GM23338 (cell line): ENCODE measurements around the gene PSMD5. TPM values are rescaled to one million over a fixed set of nuclear protein-coding genes. Genes with fewer than 3 reads are reported as not detected.

Source experiments
- ATAC-seq: fragments of 200-7000 bp; cut with Tn5 transposase; 3 replicates; pipeline ENCODE4 v1.9.1; 2020
- DNase-seq: peaks from one replicate; pipeline ENCODE4 v3.0.0-alpha.2; 2015; ENCODE audit warnings: low spot score
- H2AFZ ChIP-seq: fragments of 200-600 bp; sonication (generic); 2 replicates; pipeline ENCODE4 v1.8.0; 2016; ENCODE audit warnings: antibody characterized with exemption, mild to moderate bottlenecking, moderate library complexity
- H3F3A ChIP-seq: fragments of 200-600 bp; sonication (generic); replicated peaks from 2 replicates; pipeline ENCODE4 v1.8.0; 2017; ENCODE audit warnings: antibody characterized with exemption, mixed run types, low read depth
- H3K27ac ChIP-seq: fragments of 200-600 bp; sonication (generic); 2 replicates; pipeline ENCODE4 v1.6.1; 2016; ENCODE audit warnings: low read depth
- H3K27me3 ChIP-seq: fragments of 200-600 bp; sonication (generic); 2 replicates; pipeline ENCODE4 v1.8.0; 2016; ENCODE audit warnings: mild to moderate bottlenecking, mixed run types, moderate library complexity; ENCODE audit not compliant: insufficient read depth
- H3K36me3 ChIP-seq: fragments of 200-600 bp; sonication (generic); 2 replicates; pipeline ENCODE4 v1.8.0; 2016; ENCODE audit warnings: mild to moderate bottlenecking; ENCODE audit not compliant: insufficient read depth
- H3K4me1 ChIP-seq: fragments of 200-600 bp; sonication (generic); 2 replicates; pipeline ENCODE4 v1.8.0; 2016; ENCODE audit warnings: mild to moderate bottlenecking, moderate library complexity; ENCODE audit not compliant: insufficient read depth
- H3K4me2 ChIP-seq: fragments of 200-600 bp; sonication (generic); 2 replicates; pipeline ENCODE4 v1.7.1; 2017; ENCODE audit warnings: mixed run types
- H3K4me3 ChIP-seq: fragments of 200-600 bp; sonication (generic); 2 replicates; pipeline ENCODE4 v1.6.1; 2016; ENCODE audit warnings: mixed run types
- H3K79me2 ChIP-seq: fragments of 200-600 bp; sonication (generic); replicated peaks from 2 replicates; pipeline ENCODE4 v1.8.0; 2017; ENCODE audit warnings: mild to moderate bottlenecking; ENCODE audit not compliant: insufficient read depth
- H3K9me2 ChIP-seq: fragments of 200-600 bp; sonication (generic); 2 replicates; pipeline ENCODE4 v1.8.0; 2017; ENCODE audit not compliant: insufficient read depth
- H4K20me1 ChIP-seq: fragments of 200-600 bp; sonication (generic); replicated peaks from 2 replicates; pipeline ENCODE4 v1.8.0; 2017; ENCODE audit warnings: mild to moderate bottlenecking; ENCODE audit not compliant: insufficient read depth
- H3K27ac Mint-ChIP-seq: 2 replicates; pipeline ENCODE4 v1.8.0; 2020; ENCODE audit warnings: inconsistent platforms, mild to moderate bottlenecking, moderate library complexity, mixed read lengths
- H3K27me3 Mint-ChIP-seq: 3 replicates; pipeline ENCODE4 v1.8.0; 2022; ENCODE audit warnings: low read depth, mild to moderate bottlenecking, moderate library complexity, mixed read lengths, inconsistent platforms; ENCODE audit not compliant: insufficient read depth, poor library complexity
- H3K36me3 Mint-ChIP-seq: 3 replicates; pipeline ENCODE4 v1.8.0; 2021; ENCODE audit warnings: low read depth, mild to moderate bottlenecking, inconsistent platforms, moderate library complexity, mixed read lengths
- H3K4me1 Mint-ChIP-seq: 3 replicates; pipeline ENCODE4 v1.8.0; 2020; ENCODE audit warnings: mild to moderate bottlenecking, inconsistent platforms, mixed read lengths
- H3K4me3 Mint-ChIP-seq: 3 replicates; pipeline ENCODE4 v1.8.0; 2021; ENCODE audit warnings: moderate library complexity, mild to moderate bottlenecking, inconsistent platforms, mixed read lengths
- H3K9me3 Mint-ChIP-seq: 3 replicates; pipeline ENCODE4 v1.8.0; 2020; ENCODE audit warnings: moderate library complexity, mild to moderate bottlenecking, inconsistent platforms, mixed read lengths
- CREB1 ChIP-seq: fragments of 250-450 bp; sonication (Bioruptor Pico); IDR thresholded peaks from 2 replicates; pipeline ENCODE4 v1.5.0; 2020; ENCODE audit warnings: low read depth, mild to moderate bottlenecking, moderate library complexity
- EZH2phosphoT487 ChIP-seq: fragments of 200-600 bp; sonication (generic); IDR thresholded peaks from one replicate; pipeline ENCODE4 v1.8.1; 2018; ENCODE audit warnings: antibody characterized with exemption; ENCODE audit not compliant: unreplicated experiment
- JUNB ChIP-seq: IDR thresholded peaks from one replicate; pipeline ENCODE4 v1.6.1; 2016; ENCODE audit warnings: antibody characterized with exemption; ENCODE audit not compliant: unreplicated experiment
- NANOG ChIP-seq: IDR thresholded peaks from 2 replicates; pipeline ENCODE4 v1.6.1; 2016; ENCODE audit warnings: antibody characterized with exemption, borderline replicate concordance
- REST ChIP-seq: IDR thresholded peaks from one replicate; pipeline ENCODE4 v1.6.1; 2018; ENCODE audit warnings: antibody characterized with exemption; ENCODE audit not compliant: unreplicated experiment
- STAT1 ChIP-seq: IDR thresholded peaks from one replicate; pipeline ENCODE4 v1.6.1; 2016; ENCODE audit warnings: antibody characterized with exemption; ENCODE audit not compliant: unreplicated experiment
- ZNF462 ChIP-seq: fragments of 250-450 bp; sonication (Bioruptor Pico); IDR thresholded peaks from 2 replicates; pipeline ENCODE4 v1.5.0; 2020; ENCODE audit warnings: mild to moderate bottlenecking, moderate library complexity
- polyA plus RNA-seq: library from polyadenylated mRNA; unstranded; fragments of >200 nt; fragmentation: Nextera tagmentation; extraction: Ambion mirVana; gene quantifications from 2 replicates; pipeline ENCODE4 v1.2.1, GENCODE V29; 2016
- total RNA-seq: library from RNA; depleted of rRNA; stranded (reverse); fragments of >200 nt; shearing (Covaris generic); gene quantifications from 2 replicates; pipeline ENCODE4 v1.2.3, GENCODE V29; 2014
- TF ChIP-seq, protein P1 (sequence below), 2 experiments: fragments of 200-600 bp in 1 of 2; sonication (generic) in 1 of 2; conservative IDR thresholded peaks; 2 replicates each; pipeline versions ENCODE4 v1.5.1 to v1.6.1; 2016 to 2017; ENCODE audit warnings: antibody characterized with exemption in 2 of 2, low read depth in 2 of 2, mild to moderate bottlenecking in 2 of 2, moderate library complexity in 1 of 2

The PSMD5 gene
- total and polyA plus RNA-seq, 2 experiments from 2014 or later, result 23.9 to 40.5 TPM

GRCh38 chr9:120846251-120846889, 3.6 kb upstream of the PSMD5 start (continued):
- TF ChIP-seq CREB1 (CRISPR knock-in tag) (no peak), JUNB (no peak), REST (no peak)
- TF ChIP-seq, protein P1, sequence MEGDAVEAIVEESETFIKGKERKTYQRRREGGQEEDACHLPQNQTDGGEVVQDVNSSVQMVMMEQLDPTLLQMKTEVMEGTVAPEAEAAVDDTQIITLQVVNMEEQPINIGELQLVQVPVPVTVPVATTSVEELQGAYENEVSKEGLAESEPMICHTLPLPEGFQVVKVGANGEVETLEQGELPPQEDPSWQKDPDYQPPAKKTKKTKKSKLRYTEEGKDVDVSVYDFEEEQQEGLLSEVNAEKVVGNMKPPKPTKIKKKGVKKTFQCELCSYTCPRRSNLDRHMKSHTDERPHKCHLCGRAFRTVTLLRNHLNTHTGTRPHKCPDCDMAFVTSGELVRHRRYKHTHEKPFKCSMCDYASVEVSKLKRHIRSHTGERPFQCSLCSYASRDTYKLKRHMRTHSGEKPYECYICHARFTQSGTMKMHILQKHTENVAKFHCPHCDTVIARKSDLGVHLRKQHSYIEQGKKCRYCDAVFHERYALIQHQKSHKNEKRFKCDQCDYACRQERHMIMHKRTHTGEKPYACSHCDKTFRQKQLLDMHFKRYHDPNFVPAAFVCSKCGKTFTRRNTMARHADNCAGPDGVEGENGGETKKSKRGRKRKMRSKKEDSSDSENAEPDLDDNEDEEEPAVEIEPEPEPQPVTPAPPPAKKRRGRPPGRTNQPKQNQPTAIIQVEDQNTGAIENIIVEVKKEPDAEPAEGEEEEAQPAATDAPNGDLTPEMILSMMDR (conservative IDR thresholded peaks at IDR 0.05; ENCODE audit: low read depth in 2 of 2), result no peak

- H3K9me2 ChIP-seq, result no peaks in the 10 kb centered on the region
- H3F3A ChIP-seq, result no peaks in the 10 kb centered on the region
- peaks cover 16% of the 10 kb centered on the region for H3K36me3 Mint-ChIP-seq
- H2AFZ ChIP-seq, result no peak overlapping the region
- ATAC-seq (no peak), DNase-seq (no peak)
- peaks cover 40% of the 10 kb centered on the region for H3K79me2 ChIP-seq
- H3K27ac Mint-ChIP-seq, result no peak overlapping the region
- H3K4me3 ChIP-seq, result no peak overlapping the region
- H3K4me1 ChIP-seq, result peaks cover 12% of the 10 kb centered on the region
- peaks cover 8% of the 10 kb centered on the region for H3K27me3 Mint-ChIP-seq
- H3K36me3 ChIP-seq, result peaks cover 4% of the 10 kb centered on the region; the same call in 1 of the 2 replicates
- H3K4me1 Mint-ChIP-seq, result peaks cover 19% of the 10 kb centered on the region
- H4K20me1 ChIP-seq, result no peaks in the 10 kb centered on the region
- H3K4me2 ChIP-seq, result no peak overlapping the region
- TF ChIP-seq EZH2phosphoT487 (no peak), REST (no peak), CREB1 (CRISPR knock-in tag) (no peak), ZNF462 (no peak), NANOG (no peak), STAT1 (no peak)
- H3K27ac ChIP-seq, result no peak overlapping the region
- H3K27me3 ChIP-seq, result no peaks in the 10 kb centered on the region
- no peak overlapping the region for H3K4me3 Mint-ChIP-seq
- no peaks in the 10 kb centered on the region for H3K9me3 Mint-ChIP-seq
Observed at GRCh38 chr9:120845255-120845654, 2.5 kb upstream of the PSMD5 start.
